Natural killer cell (primary cell): ENCODE results near the gene CNBD2. TPM values are rescaled to one million over a fixed set of nuclear protein-coding genes. Genes with fewer than 3 reads are reported as not detected.

Experiments used
- ATAC-seq, 3 donors: fragments of 150-1000 bp in 2 of 3; fragments of 200-7000 bp in 1 of 3; cut with Tn5 transposase; 1 replicate in 1 of 3; 2 replicates in 2 of 3; pipeline ENCODE4 v1.10.0; 2021; ENCODE audit warnings: mild to moderate bottlenecking in 2 of 3, moderate library complexity in 2 of 3
- DNase-seq, 2 donors: peaks; one replicate each; pipeline versions ENCODE4 v3.0.0 to v3.0.0-alpha.2; 2013 to 2021; ENCODE audit warnings: mixed read lengths in 1 of 2
- H3K27ac ChIP-seq: one replicate; pipeline ENCODE4 v1.5.1; 2013; ENCODE audit warnings: mild to moderate bottlenecking, low read length
- H3K27me3 ChIP-seq: one replicate; pipeline ENCODE4 v1.6.1; 2013; ENCODE audit warnings: low read length; ENCODE audit not compliant: control insufficient read depth, insufficient read depth
- H3K36me3 ChIP-seq: one replicate; pipeline ENCODE4 v1.6.1; 2013; ENCODE audit warnings: low read length; ENCODE audit not compliant: control insufficient read depth, insufficient read depth
- H3K4me1 ChIP-seq: one replicate; pipeline ENCODE4 v1.6.1; 2013; ENCODE audit warnings: low read length; ENCODE audit not compliant: control insufficient read depth, insufficient read depth
- H3K4me3 ChIP-seq: one replicate; pipeline ENCODE4 v1.5.1; 2013; ENCODE audit warnings: low read length
- H3K9me3 ChIP-seq: one replicate; pipeline ENCODE4 v1.6.1; 2013; ENCODE audit warnings: low read length; ENCODE audit not compliant: control insufficient read depth, insufficient read depth
- H3K27ac Mint-ChIP-seq, 2 donors: one replicate each; pipeline ENCODE4 v1.8.0; 2022; ENCODE audit warnings: mild to moderate bottlenecking in 2 of 2, mixed read lengths in 2 of 2, moderate library complexity in 1 of 2
- H3K27me3 Mint-ChIP-seq, 2 donors: one replicate each; pipeline ENCODE4 v1.8.0; 2022; ENCODE audit warnings: low read depth in 2 of 2, mixed read lengths in 2 of 2
- H3K36me3 Mint-ChIP-seq: one replicate; pipeline ENCODE4 v1.8.0; 2022; ENCODE audit warnings: mixed read lengths
- H3K4me1 Mint-ChIP-seq, 2 donors: one replicate each; pipeline ENCODE4 v1.8.0; 2022; ENCODE audit warnings: mixed read lengths in 2 of 2
- H3K4me3 Mint-ChIP-seq: one replicate; pipeline ENCODE4 v1.8.0; 2022; ENCODE audit warnings: mild to moderate bottlenecking, moderate library complexity, mixed read lengths
- H3K9me3 Mint-ChIP-seq, 2 donors: one replicate each; pipeline ENCODE4 v1.8.0; 2022; ENCODE audit warnings: mixed read lengths in 2 of 2
- WGBS: methylation state at CpG from one replicate; pipeline ENCODE4 v1.1.7; 2013; ENCODE audit warnings: missing lambda C conversion rate; ENCODE audit not compliant: insufficient coverage; 5-methylcytosine and 5-hydroxymethylcytosine counted together
- intact Hi-C: fragments of 100-400 bp; cut with micrococcal nuclease; formaldehyde crosslinking; loops from one replicate; pipeline ENCODE4 v1.14.2; 2022
- total RNA-seq, 4 donors: library from RNA; stranded (reverse); fragments of 120-200 nt in 1 of 4; gene quantifications; one replicate each; pipeline versions ENCODE4 v1.2.3 to v1.2.4, GENCODE V29; 2013 to 2022
- TF ChIP-seq, protein P1 (sequence below): fragments of 200-600 bp; IDR thresholded peaks from one replicate; pipeline ENCODE4 v1.8.0; 2022; ENCODE audit warnings: antibody characterized with exemption

The CNBD2 gene
- total RNA-seq, 3 donors from 2014 or later (not counting 1 experiment from before 2014, with no cell fraction given) = 17.2 to 20.5 (median 19.5) TPM

DNA sequence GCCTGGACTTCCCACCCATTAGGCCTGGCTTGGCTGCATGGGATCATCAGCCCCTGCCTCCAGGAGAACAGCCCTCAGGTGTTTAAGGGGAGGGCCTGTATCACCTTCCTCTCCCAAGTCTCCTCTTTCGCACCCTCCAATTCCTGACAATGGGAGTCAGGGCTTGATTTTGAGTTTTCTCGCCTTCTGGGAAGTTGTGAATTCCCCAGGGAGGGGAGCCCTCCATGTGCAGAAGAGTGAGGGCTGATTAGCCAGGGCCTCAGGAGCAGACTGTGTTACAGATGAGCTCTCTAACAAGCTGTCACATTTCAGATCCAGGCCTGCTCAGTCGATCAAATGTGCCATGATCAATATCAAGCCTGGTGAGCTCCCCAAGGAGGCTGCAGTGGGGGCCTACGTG lies 42.4 kb downstream of the CNBD2 start:
- no peaks in the 10 kb centered on the region for H3K4me1 Mint-ChIP-seq
- H3K27ac Mint-ChIP-seq = no peak overlapping the region
- H3K4me3 ChIP-seq = no peak overlapping the region
- no peaks in the 10 kb centered on the region for H3K36me3 ChIP-seq
- H3K9me3 ChIP-seq = no peaks in the 10 kb centered on the region
- H3K4me1 ChIP-seq = no peaks in the 10 kb centered on the region
- no peaks in the 10 kb centered on the region for H3K9me3 Mint-ChIP-seq
- intact Hi-C loops = no loop called here
- H3K27me3 ChIP-seq = no peaks in the 10 kb centered on the region
- no peak overlapping the region for H3K4me3 Mint-ChIP-seq
- ATAC-seq (no peak), DNase-seq (no peak)
- no peaks in the 10 kb centered on the region for H3K27me3 Mint-ChIP-seq
- TF ChIP-seq, protein P1, sequence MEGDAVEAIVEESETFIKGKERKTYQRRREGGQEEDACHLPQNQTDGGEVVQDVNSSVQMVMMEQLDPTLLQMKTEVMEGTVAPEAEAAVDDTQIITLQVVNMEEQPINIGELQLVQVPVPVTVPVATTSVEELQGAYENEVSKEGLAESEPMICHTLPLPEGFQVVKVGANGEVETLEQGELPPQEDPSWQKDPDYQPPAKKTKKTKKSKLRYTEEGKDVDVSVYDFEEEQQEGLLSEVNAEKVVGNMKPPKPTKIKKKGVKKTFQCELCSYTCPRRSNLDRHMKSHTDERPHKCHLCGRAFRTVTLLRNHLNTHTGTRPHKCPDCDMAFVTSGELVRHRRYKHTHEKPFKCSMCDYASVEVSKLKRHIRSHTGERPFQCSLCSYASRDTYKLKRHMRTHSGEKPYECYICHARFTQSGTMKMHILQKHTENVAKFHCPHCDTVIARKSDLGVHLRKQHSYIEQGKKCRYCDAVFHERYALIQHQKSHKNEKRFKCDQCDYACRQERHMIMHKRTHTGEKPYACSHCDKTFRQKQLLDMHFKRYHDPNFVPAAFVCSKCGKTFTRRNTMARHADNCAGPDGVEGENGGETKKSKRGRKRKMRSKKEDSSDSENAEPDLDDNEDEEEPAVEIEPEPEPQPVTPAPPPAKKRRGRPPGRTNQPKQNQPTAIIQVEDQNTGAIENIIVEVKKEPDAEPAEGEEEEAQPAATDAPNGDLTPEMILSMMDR = no peak
- H3K27ac ChIP-seq = no peak overlapping the region
- WGBS = 88% methylated on average over 3 of the region's 4 CpGs
- H3K36me3 Mint-ChIP-seq = no peaks in the 10 kb centered on the region

DNA sequence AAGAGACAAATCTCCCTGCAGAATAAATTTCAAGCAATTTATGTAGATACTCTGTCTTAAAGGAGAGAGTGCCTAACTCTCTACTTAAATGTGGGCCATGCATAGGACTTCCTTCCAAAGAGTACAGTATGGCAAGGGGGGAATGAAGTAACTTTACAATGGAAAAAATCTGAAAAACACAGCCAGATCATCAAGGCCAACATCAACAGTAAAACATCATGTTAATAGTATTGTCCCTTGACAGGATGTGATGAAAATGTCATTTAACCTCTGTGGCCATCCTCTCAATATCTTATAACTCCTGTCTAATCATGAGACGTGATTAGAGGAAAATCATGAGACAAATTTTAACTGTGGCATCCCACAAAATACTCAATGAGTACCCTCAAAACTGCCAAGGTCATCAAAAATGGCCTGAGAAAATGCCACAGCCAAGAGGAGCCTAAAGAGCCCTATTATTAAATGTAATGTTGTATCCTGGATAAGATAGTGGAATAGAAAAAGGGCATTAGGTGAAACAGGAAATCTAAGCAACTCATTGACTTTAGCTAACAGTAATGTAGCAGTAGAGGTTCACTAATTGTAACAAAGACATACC lies 47.5 kb downstream of the CNBD2 start:
- intact Hi-C loops = no loop called here
- H3K9me3 ChIP-seq = no peaks in the 10 kb centered on the region
- H3K4me1 ChIP-seq = no peaks in the 10 kb centered on the region
- TF ChIP-seq, protein P1 = no peak
- Mint-ChIP-seq H3K9me3 (no peaks in the 10 kb centered on the region), H3K4me3 (no peak overlapping the region), H3K36me3 (no peaks in the 10 kb centered on the region), H3K27ac (no peak overlapping the region), H3K4me1 (no peaks in the 10 kb centered on the region), H3K27me3 (no peaks in the 10 kb centered on the region)
- H3K27ac ChIP-seq = no peak overlapping the region
- H3K36me3 ChIP-seq = no peaks in the 10 kb centered on the region
- ATAC-seq (no peak), DNase-seq (no peak)
- 100% methylated on average over 1 of the region's 1 CpG for WGBS
- H3K4me3 ChIP-seq = no peak overlapping the region
- no peaks in the 10 kb centered on the region for H3K27me3 ChIP-seq

DNA sequence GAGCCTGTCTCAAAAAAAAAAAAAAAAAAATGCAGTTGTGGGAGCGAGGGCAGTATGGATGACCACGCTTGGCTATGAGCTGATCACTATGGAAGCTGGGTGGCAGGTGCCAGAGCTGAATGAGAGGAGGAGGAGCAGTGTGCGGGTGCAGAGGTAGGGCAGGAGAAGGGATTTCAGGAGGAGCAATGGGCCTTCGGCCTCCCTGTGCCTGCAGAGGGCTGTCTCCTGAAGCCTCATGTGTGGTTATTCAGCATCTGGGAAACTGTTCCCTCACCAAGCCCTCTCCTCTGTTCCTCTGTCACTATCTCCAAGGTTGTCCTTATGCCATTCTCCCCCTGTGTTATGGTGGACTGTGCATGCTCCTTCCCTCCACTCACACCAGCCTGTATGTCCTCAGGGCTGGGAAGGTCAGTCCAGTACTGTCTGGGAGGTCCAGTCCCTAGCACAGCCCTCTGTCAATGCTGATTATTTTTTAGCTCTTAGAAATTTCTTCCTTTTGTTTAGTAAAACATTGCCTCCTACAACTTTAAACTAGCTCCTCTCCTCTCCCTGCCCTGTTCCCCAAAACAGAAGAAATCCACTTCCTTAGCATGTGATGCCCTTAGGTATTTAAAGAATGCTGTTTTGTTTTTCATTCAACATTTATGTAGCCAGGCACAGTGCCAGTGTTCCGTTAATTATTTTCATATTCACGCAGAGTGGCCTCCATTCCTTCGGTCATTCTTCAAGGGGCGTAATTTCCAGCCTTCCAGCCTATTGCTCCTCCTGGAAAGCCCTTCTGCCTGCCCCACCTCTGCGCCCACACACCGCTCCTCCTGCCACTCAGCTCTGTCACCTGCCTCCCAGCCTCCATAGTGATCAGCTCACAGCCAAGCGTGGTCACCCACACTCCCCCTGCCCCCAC lies 48.9 kb downstream of the CNBD2 start:
- TF ChIP-seq, protein P1 = no peak
- no peaks in the 10 kb centered on the region for H3K36me3 ChIP-seq
- intact Hi-C loops = no loop called here
- Mint-ChIP-seq H3K4me3 (no peak overlapping the region), H3K36me3 (no peaks in the 10 kb centered on the region), H3K9me3 (no peaks in the 10 kb centered on the region), H3K27me3 (no peaks in the 10 kb centered on the region), H3K4me1 (no peaks in the 10 kb centered on the region), H3K27ac (no peak overlapping the region)
- ATAC-seq (no peak), DNase-seq (no peak)
- no peak overlapping the region for H3K4me3 ChIP-seq
- no peaks in the 10 kb centered on the region for H3K9me3 ChIP-seq
- no peaks in the 10 kb centered on the region for H3K4me1 ChIP-seq
- H3K27me3 ChIP-seq = no peaks in the 10 kb centered on the region
- no peak overlapping the region for H3K27ac ChIP-seq
- WGBS = 93% methylated on average over 11 of the region's 11 CpGs
